ENCODE data around the gene FAM193A. TPM values are rescaled to one million over a fixed set of nuclear protein-coding genes. Genes with fewer than 3 reads are reported as not detected.

FAM193A gene
- polyA plus RNA-seq, 1 of the 3 experiments (the other 2 are of a cell fraction), result 9.2 TPM

DNA sequence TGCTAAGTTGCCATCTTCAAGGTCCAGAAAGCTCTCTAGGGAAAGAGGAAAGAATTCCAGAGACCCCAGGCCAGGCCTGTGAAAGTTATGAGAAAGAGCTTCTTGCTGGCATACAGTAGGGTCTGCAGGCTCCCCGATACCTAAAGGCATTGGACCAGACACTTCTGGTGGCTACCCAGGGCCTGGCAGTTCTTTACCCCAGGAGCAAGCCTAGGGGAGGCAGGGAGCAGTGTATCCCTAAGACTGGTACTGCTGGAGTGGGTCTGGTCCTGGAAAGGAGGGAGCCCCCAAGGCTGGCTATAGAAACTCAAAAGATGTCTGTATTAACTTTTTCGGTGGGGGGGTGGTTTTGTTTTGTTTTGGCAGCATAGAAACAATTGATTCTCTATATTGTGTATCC lies 19.8 kb upstream of the FAM193A start:
- Histone ChIP-seq H3K4me2 (no peak overlapping the region), H3K9me3 (no peaks in the 10 kb centered on the region), H2AFZ (ENCODE audit: low read depth) (no peak overlapping the region), H4K20me1 (ENCODE audit: insufficient read depth) (no peaks in the 10 kb centered on the region), H3K4me3 (ENCODE audit: low read depth in 2 of 2, low read length in 1 of 2) (no peak overlapping the region), H3K27ac (ENCODE audit: low read depth in 2 of 2, low read length in 1 of 2) (no peak overlapping the region), H3K27me3 (ENCODE audit: insufficient read depth) (no peaks in the 10 kb centered on the region), H3K9ac (no peak overlapping the region), H3K79me2 (ENCODE audit: insufficient read depth) (0 out of 2 replicates have a peak, but pooled peaks cover 8% of the 10 kb centered on the region), H3K9me2 (no peaks in the 10 kb centered on the region), H3K36me3 (replicated peaks in 1 of 2; ENCODE audit: control insufficient read depth in 1 of 2, insufficient read depth in 2 of 2, low read length in 1 of 2) (peaks cover 25 to 43% of the 10 kb centered on the region in 2 experiments), H3K4me1 (ENCODE audit: control insufficient read depth in 1 of 2, insufficient read depth in 2 of 2, low read depth in 1 of 2, low read length in 1 of 2) (no peaks in the 10 kb centered on the region), H3F3A (replicated peaks; ENCODE audit: insufficient read depth) (peaks cover 12% of the 10 kb centered on the region)
- 92% methylated on average over 2 of the region's 2 CpGs for WGBS (ENCODE audit: low lambda C conversion rate)
- DNase-seq, result no peak
- ChIA-PET POLR2A (interaction anchor here (0.7 kb wide), 1 partner anchor 33 kb away, joined by 6 read pairs; no protein-coding TSS in a partner anchor), CTCF (no interaction called here)
- TF ChIP-seq NFIC (IDR thresholded peaks at IDR 0.05; ENCODE audit: borderline replicate concordance) (no peak), ELF1 (IDR thresholded peaks at IDR 0.05) (no peak), GATA2 (CRISPR knock-in tag; IDR thresholded peaks at IDR 0.05) (no peak), EZH2phosphoT487 (IDR thresholded peaks at IDR 0.05; ENCODE audit: borderline replicate concordance, low read depth) (no peak)
- TF ChIP-seq, protein P1, sequence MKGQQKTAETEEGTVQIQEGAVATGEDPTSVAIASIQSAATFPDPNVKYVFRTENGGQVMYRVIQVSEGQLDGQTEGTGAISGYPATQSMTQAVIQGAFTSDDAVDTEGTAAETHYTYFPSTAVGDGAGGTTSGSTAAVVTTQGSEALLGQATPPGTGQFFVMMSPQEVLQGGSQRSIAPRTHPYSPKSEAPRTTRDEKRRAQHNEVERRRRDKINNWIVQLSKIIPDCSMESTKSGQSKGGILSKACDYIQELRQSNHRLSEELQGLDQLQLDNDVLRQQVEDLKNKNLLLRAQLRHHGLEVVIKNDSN (IDR thresholded peaks at IDR 0.05; ENCODE audit: borderline replicate concordance, low read depth), result no peak

DNA sequence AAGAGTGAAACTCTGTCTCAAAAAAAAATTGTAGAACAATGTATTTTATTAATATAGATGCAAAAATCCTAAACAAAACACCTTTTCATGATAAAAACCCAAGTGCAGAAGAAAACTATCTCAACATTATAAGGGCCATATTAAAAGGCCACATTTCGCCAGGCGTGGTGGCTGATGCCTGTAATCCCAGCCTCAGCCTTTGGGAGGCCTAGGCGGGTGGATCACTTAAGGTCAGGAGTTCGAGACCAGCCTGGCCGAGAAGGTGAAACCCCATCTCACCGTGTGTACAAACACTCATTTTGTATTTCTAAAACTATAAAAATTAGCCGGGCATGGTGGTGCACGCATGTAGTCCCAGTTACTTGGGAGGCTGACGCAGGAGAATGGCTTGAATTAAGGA lies 9.9 kb upstream of the FAM193A start:
- ChIA-PET CTCF (no interaction called here), POLR2A (no interaction called here)
- no peaks in the 10 kb centered on the region for H3K9me2 ChIP-seq
- no peak for DNase-seq
- H3K79me2 ChIP-seq (ENCODE audit: insufficient read depth), result no peaks in the 10 kb centered on the region
- no peak overlapping the region for H3K27ac ChIP-seq (ENCODE audit: low read depth in 2 of 2, low read length in 1 of 2)
- no peaks in the 10 kb centered on the region for H3K27me3 ChIP-seq (ENCODE audit: insufficient read depth)
- H3F3A ChIP-seq (replicated peaks; ENCODE audit: insufficient read depth), result peaks cover 6% of the 10 kb centered on the region
- no peak overlapping the region for H2AFZ ChIP-seq (ENCODE audit: low read depth)
- H3K9ac ChIP-seq, result no peak overlapping the region
- H3K4me1 ChIP-seq (ENCODE audit: control insufficient read depth in 1 of 2, insufficient read depth in 2 of 2, low read depth in 1 of 2, low read length in 1 of 2), result no peaks in the 10 kb centered on the region
- no peak overlapping the region for H3K4me2 ChIP-seq
- no peak for TF ChIP-seq EZH2phosphoT487 (IDR thresholded peaks at IDR 0.05; ENCODE audit: borderline replicate concordance, low read depth)
- 97% methylated on average over 9 of the region's 9 CpGs for WGBS (ENCODE audit: low lambda C conversion rate)
- H3K9me3 ChIP-seq, result no peaks in the 10 kb centered on the region
- no peaks in the 10 kb centered on the region for H4K20me1 ChIP-seq (ENCODE audit: insufficient read depth)
- H3K36me3 ChIP-seq (replicated peaks in 1 of 2; ENCODE audit: control insufficient read depth in 1 of 2, insufficient read depth in 2 of 2, low read length in 1 of 2), result no peaks in the 10 kb centered on the region
- H3K4me3 ChIP-seq (ENCODE audit: low read depth in 2 of 2, low read length in 1 of 2), result no peak overlapping the region

DNA sequence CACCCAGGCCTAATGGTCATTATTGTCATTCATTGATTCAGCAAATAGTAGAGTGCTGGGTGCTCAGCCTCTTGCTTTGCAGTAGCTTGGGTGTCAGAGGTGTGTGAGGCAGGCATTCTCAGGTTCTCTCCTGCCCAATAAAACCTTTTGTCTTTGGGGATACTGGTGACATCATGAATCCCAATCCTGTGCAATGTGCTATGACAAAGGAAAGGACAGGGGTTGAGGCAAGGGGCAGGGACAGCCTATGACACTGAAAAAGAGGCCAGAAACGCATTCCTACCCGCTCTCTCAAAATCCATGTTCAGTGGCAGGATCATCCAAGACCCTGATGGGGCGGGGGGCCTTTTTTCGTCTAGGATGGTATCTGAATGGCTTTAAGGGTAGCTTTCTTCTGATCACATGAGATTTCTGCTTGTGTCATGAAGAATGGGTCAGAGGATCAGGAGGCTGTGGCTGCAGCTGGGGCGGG lies 1.5 kb upstream of the FAM193A start:
- ChIA-PET CTCF (interaction anchor here (1.0 to 1.1 kb wide), 5 partner anchors 22 to 420 kb away, joined by 3 to 4 read pairs (median 3); no protein-coding TSS in a partner anchor), POLR2A (interaction anchor here (0.5 to 2.0 kb wide), 8 partner anchors 29 to 429 kb away, joined by 3 to 6 read pairs (median 3); partner anchors contain the start of genes RNF4 and TNIP2)
- H3F3A ChIP-seq (replicated peaks; ENCODE audit: insufficient read depth), result peaks cover 6% of the 10 kb centered on the region
- H3K4me1 ChIP-seq (ENCODE audit: control insufficient read depth in 1 of 2, insufficient read depth in 2 of 2, low read depth in 1 of 2, low read length in 1 of 2), result peaks cover 3 to 5% of the 10 kb centered on the region in 2 experiments; a peak in 2 of 4 replicates
- 63% methylated on average over 5 of the region's 5 CpGs for WGBS (ENCODE audit: low lambda C conversion rate)
- no peaks in the 10 kb centered on the region for H3K9me3 ChIP-seq
- peaks cover 33% of the 10 kb centered on the region for H3K79me2 ChIP-seq (ENCODE audit: insufficient read depth)
- H2AFZ ChIP-seq (ENCODE audit: low read depth), result no peak overlapping the region; the same call in 1 of the 2 replicates
- no peaks in the 10 kb centered on the region for H3K9me2 ChIP-seq
- peaks cover 0 to 7% of the 10 kb centered on the region in 2 experiments for H3K36me3 ChIP-seq (replicated peaks in 1 of 2; ENCODE audit: control insufficient read depth in 1 of 2, insufficient read depth in 2 of 2, low read length in 1 of 2)
- H3K27ac ChIP-seq (ENCODE audit: low read depth in 2 of 2, low read length in 1 of 2), result peak overlapping the region; percentile 87 to 90
- DNase-seq, result peak; percentile 40
- TF ChIP-seq CHD2 (IDR thresholded peaks at IDR 0.05; ENCODE audit: low read length, partially characterized antibody) (no peak), TEAD4 (IDR thresholded peaks at IDR 0.05; ENCODE audit: borderline replicate concordance, insufficient read depth) (no peak), NFIC (IDR thresholded peaks at IDR 0.05; ENCODE audit: borderline replicate concordance) (no peak), GABPA (IDR thresholded peaks at IDR 0.05; ENCODE audit: low read depth) (no peak), MXI1 (IDR thresholded peaks at IDR 0.05; ENCODE audit: low read depth, low read length) (no peak)
- H3K27me3 ChIP-seq (ENCODE audit: insufficient read depth), result no peaks in the 10 kb centered on the region
- H3K9ac ChIP-seq, result peak overlapping the region; percentile 81
- peak overlapping the region; percentile 67 to 72 for H3K4me3 ChIP-seq (ENCODE audit: low read depth in 2 of 2, low read length in 1 of 2)
- H4K20me1 ChIP-seq (ENCODE audit: insufficient read depth), result peaks cover 23% of the 10 kb centered on the region
- H3K4me2 ChIP-seq, result peak overlapping the region; percentile 85

All from SK-N-SH (cell line).